ENCODE measurements around the gene CIAO2B.
"Not testable (repeated sequence)": the region's sequence is repeated elsewhere in the genome, so short reads cannot be mapped to it uniquely, and the experiment has no call there.

DNA sequence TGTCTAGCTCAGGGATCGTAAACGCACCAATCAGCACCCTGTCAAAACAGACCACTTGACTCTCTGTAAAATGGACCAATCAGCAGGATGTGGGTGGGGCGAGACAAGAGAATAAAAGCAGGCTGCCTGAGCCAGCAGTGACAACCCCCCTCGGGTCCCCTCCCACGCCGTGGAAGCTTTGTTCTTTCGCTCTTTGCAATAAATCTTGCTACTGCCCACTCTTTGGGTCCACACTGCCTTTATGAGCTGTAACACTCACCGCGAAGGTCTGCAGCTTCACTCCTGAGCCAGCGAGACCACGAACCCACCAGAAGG lies 40.7 kb upstream of the CIAO2B start:
- TF ChIP-seq, protein P1, sequence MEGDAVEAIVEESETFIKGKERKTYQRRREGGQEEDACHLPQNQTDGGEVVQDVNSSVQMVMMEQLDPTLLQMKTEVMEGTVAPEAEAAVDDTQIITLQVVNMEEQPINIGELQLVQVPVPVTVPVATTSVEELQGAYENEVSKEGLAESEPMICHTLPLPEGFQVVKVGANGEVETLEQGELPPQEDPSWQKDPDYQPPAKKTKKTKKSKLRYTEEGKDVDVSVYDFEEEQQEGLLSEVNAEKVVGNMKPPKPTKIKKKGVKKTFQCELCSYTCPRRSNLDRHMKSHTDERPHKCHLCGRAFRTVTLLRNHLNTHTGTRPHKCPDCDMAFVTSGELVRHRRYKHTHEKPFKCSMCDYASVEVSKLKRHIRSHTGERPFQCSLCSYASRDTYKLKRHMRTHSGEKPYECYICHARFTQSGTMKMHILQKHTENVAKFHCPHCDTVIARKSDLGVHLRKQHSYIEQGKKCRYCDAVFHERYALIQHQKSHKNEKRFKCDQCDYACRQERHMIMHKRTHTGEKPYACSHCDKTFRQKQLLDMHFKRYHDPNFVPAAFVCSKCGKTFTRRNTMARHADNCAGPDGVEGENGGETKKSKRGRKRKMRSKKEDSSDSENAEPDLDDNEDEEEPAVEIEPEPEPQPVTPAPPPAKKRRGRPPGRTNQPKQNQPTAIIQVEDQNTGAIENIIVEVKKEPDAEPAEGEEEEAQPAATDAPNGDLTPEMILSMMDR (IDR thresholded peaks at IDR 0.05): not testable (repeated sequence)
- not testable (repeated sequence) for TF ChIP-seq POLR2AphosphoS5 (IDR thresholded peaks at IDR 0.05)
